ENCODE data around the gene CUEDC1.

DNA sequence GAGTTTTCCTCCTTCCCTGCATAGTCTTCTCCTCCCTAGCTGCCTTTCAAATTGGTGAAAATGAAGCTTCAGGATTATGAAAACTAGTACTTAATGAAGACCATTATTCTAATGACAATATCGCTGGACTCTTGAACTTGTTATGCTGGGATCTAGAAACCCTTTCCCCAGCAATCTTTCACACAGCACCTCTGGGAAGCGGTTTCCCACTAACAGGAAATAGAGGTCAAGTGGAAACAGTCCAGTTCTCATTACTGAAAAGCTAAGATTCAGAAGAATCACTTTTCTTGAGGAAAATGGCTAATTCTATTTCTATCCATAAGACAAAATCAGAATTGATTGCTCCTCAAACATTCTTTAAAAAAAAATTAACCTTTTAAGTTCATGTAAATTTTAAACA lies 34.8 kb upstream of the CUEDC1 start:
- no peak for TF ChIP-seq POLR2A (IDR thresholded peaks at IDR 0.05)
- TF ChIP-seq, protein P1, sequence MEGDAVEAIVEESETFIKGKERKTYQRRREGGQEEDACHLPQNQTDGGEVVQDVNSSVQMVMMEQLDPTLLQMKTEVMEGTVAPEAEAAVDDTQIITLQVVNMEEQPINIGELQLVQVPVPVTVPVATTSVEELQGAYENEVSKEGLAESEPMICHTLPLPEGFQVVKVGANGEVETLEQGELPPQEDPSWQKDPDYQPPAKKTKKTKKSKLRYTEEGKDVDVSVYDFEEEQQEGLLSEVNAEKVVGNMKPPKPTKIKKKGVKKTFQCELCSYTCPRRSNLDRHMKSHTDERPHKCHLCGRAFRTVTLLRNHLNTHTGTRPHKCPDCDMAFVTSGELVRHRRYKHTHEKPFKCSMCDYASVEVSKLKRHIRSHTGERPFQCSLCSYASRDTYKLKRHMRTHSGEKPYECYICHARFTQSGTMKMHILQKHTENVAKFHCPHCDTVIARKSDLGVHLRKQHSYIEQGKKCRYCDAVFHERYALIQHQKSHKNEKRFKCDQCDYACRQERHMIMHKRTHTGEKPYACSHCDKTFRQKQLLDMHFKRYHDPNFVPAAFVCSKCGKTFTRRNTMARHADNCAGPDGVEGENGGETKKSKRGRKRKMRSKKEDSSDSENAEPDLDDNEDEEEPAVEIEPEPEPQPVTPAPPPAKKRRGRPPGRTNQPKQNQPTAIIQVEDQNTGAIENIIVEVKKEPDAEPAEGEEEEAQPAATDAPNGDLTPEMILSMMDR (IDR thresholded peaks at IDR 0.05), result no peak
